ENCODE measurements around the gene CYYR1.

The CYYR1 gene

DNA sequence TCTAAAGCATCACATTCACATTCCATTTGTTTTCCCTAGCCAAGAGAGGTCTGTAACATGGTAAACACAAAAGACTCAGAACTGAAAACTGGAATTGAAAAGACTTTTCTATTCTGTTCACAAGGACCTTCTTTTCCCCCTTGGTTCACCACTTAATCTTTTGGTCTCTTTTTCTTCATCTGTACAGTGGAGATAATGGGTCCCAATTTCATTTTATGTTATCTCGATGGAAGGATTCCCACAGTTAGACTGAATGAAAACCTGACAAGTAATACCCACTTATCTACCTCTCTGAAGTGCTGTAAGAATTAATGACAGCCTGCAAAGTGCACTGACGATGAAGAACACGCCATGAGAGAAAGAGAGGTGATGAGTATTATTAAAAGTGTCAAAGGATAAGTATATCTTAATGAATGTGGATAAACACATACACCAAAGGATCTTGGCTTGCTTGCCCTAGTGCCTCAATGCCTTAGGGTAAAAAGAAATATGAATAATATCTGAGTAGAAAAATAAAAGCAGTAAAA is 71.5 kb downstream of the CYYR1 start (continued):
- TF ChIP-seq ZNF621 (tag by site-specific recombination; IDR thresholded peaks at IDR 0.05) (no peak), ZNF701 (tag by site-specific recombination; IDR thresholded peaks at IDR 0.05) (no peak), ZNF623 (tag by site-specific recombination; IDR thresholded peaks at IDR 0.05) (no peak), ZNF654 (tag by site-specific recombination; IDR thresholded peaks at IDR 0.05; ENCODE audit: low read depth) (no peak), SP2 (tag by site-specific recombination; IDR thresholded peaks at IDR 0.05) (no peak), ZNF211 (tag by site-specific recombination; IDR thresholded peaks at IDR 0.05; ENCODE audit: low read depth) (no peak), ZNF777 (tag by site-specific recombination; IDR thresholded peaks at IDR 0.05; ENCODE audit: borderline replicate concordance) (no peak), ZNF530 (tag by site-specific recombination; IDR thresholded peaks at IDR 0.05; ENCODE audit: low read depth) (no peak)
- TF ChIP-seq, protein P1, sequence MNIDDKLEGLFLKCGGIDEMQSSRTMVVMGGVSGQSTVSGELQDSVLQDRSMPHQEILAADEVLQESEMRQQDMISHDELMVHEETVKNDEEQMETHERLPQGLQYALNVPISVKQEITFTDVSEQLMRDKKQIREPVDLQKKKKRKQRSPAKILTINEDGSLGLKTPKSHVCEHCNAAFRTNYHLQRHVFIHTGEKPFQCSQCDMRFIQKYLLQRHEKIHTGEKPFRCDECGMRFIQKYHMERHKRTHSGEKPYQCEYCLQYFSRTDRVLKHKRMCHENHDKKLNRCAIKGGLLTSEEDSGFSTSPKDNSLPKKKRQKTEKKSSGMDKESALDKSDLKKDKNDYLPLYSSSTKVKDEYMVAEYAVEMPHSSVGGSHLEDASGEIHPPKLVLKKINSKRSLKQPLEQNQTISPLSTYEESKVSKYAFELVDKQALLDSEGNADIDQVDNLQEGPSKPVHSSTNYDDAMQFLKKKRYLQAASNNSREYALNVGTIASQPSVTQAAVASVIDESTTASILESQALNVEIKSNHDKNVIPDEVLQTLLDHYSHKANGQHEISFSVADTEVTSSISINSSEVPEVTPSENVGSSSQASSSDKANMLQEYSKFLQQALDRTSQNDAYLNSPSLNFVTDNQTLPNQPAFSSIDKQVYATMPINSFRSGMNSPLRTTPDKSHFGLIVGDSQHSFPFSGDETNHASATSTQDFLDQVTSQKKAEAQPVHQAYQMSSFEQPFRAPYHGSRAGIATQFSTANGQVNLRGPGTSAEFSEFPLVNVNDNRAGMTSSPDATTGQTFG (tag by site-specific recombination; IDR thresholded peaks at IDR 0.05; ENCODE audit: borderline replicate concordance) = no peak
- TF ChIP-seq, protein P2, sequence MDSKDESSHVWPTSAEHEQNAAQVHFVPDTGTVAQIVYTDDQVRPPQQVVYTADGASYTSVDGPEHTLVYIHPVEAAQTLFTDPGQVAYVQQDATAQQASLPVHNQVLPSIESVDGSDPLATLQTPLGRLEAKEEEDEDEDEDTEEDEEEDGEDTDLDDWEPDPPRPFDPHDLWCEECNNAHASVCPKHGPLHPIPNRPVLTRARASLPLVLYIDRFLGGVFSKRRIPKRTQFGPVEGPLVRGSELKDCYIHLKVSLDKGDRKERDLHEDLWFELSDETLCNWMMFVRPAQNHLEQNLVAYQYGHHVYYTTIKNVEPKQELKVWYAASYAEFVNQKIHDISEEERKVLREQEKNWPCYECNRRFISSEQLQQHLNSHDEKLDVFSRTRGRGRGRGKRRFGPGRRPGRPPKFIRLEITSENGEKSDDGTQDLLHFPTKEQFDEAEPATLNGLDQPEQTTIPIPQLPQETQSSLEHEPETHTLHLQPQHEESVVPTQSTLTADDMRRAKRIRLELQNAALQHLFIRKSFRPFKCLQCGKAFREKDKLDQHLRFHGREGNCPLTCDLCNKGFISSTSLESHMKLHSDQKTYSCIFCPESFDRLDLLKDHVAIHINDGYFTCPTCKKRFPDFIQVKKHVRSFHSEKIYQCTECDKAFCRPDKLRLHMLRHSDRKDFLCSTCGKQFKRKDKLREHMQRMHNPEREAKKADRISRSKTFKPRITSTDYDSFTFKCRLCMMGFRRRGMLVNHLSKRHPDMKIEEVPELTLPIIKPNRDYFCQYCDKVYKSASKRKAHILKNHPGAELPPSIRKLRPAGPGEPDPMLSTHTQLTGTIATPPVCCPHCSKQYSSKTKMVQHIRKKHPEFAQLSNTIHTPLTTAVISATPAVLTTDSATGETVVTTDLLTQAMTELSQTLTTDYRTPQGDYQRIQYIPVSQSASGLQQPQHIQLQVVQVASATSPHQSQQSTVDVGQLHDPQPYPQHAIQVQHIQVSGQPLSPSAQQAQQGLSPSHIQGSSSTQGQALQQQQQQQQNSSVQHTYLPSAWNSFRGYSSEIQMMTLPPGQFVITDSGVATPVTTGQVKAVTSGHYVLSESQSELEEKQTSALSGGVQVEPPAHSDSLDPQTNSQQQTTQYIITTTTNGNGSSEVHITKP (tag by site-specific recombination; IDR thresholded peaks at IDR 0.05) = no peak
- TF ChIP-seq, protein P3, sequence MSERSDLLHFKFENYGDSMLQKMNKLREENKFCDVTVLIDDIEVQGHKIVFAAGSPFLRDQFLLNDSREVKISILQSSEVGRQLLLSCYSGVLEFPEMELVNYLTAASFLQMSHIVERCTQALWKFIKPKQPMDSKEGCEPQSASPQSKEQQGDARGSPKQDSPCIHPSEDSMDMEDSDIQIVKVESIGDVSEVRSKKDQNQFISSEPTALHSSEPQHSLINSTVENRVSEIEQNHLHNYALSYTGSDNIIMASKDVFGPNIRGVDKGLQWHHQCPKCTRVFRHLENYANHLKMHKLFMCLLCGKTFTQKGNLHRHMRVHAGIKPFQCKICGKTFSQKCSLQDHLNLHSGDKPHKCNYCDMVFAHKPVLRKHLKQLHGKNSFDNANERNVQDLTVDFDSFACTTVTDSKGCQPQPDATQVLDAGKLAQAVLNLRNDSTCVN (tag by site-specific recombination; optimal IDR thresholded peaks at IDR 0.05) = no peak

DNA sequence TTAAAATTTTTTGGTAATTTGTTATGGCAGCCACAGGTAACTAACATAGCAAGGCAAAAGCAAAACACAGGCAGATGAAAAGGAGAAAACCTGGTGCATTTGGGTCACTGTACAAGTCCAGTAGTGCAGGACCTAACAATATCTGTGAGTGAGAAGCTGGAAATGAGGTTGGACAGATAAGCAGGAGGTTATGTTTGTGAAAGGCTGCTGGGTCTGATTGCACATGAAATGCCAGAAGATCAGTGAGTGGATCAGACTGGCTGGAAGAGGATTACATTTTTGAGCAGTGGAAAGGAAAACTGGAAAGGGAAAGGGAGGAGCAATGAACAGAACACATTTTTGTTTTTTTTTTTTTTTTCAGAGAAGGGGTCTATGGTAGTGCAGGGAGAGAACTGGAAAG is 73.6 kb downstream of the CYYR1 start:
- Histone ChIP-seq H3K4me1 (ENCODE audit: control insufficient read depth, insufficient read depth, low read length) (no peaks in the 10 kb centered on the region), H3K36me3 (ENCODE audit: control insufficient read depth in 2 of 2, insufficient read depth in 1 of 2, low read length in 2 of 2) (no peaks in the 10 kb centered on the region), H3K4me3 (ENCODE audit: low read depth, low read length) (no peak overlapping the region), H3K27ac (ENCODE audit: extremely low read depth, low read depth, low read length) (no peak overlapping the region), H3K9me3 (ENCODE audit: control insufficient read depth, insufficient read depth, low read depth, low read length) (no peaks in the 10 kb centered on the region)
- CTCF ChIA-PET = no interaction called here
- POLR2A ChIA-PET = no interaction called here
- no peak for TF ChIP-seq ZNF324 (tag by site-specific recombination; IDR thresholded peaks at IDR 0.05)
- TF ChIP-seq YY2 (tag by site-specific recombination; IDR thresholded peaks at IDR 0.05) = no peak
- TF ChIP-seq FEZF1 (tag by site-specific recombination; IDR thresholded peaks at IDR 0.05) = no peak
- no peak for TF ChIP-seq ZNF157 (tag by site-specific recombination; IDR thresholded peaks at IDR 0.05)
- no peak for TF ChIP-seq ZNF549 (tag by site-specific recombination; IDR thresholded peaks at IDR 0.05)
- TF ChIP-seq, protein P4, sequence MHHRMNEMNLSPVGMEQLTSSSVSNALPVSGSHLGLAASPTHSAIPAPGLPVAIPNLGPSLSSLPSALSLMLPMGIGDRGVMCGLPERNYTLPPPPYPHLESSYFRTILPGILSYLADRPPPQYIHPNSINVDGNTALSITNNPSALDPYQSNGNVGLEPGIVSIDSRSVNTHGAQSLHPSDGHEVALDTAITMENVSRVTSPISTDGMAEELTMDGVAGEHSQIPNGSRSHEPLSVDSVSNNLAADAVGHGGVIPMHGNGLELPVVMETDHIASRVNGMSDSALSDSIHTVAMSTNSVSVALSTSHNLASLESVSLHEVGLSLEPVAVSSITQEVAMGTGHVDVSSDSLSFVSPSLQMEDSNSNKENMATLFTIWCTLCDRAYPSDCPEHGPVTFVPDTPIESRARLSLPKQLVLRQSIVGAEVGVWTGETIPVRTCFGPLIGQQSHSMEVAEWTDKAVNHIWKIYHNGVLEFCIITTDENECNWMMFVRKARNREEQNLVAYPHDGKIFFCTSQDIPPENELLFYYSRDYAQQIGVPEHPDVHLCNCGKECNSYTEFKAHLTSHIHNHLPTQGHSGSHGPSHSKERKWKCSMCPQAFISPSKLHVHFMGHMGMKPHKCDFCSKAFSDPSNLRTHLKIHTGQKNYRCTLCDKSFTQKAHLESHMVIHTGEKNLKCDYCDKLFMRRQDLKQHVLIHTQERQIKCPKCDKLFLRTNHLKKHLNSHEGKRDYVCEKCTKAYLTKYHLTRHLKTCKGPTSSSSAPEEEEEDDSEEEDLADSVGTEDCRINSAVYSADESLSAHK (tag by site-specific recombination; IDR thresholded peaks at IDR 0.05) = no peak
- TF ChIP-seq ZNF610 (tag by site-specific recombination; IDR thresholded peaks at IDR 0.05; ENCODE audit: borderline replicate concordance) = no peak
- TF ChIP-seq ZNF585B (tag by site-specific recombination; IDR thresholded peaks at IDR 0.05) = no peak
- TF ChIP-seq, protein P5, sequence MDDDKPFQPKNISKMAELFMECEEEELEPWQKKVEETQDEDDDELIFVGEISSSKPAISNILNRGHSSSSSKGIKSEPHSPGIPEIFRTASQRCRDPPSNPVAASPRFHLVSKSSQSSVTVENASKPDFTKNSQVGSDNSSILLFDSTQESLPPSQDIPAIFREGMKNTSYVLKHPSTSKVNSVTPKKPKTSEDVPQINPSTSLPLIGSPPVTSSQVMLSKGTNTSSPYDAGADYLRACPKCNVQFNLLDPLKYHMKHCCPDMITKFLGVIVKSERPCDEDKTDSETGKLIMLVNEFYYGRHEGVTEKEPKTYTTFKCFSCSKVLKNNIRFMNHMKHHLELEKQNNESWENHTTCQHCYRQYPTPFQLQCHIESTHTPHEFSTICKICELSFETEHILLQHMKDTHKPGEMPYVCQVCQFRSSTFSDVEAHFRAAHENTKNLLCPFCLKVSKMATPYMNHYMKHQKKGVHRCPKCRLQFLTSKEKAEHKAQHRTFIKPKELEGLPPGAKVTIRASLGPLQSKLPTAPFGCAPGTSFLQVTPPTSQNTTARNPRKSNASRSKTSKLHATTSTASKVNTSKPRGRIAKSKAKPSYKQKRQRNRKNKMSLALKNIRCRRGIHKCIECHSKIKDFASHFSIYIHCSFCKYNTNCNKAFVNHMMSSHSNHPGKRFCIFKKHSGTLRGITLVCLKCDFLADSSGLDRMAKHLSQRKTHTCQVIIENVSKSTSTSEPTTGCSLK (tag by site-specific recombination; IDR thresholded peaks at IDR 0.05) = no peak
- TF ChIP-seq ZFP37 (tag by site-specific recombination; IDR thresholded peaks at IDR 0.05) = no peak
- no peak for TF ChIP-seq GLIS2 (tag by site-specific recombination; IDR thresholded peaks at IDR 0.05)
